Measurements from ENCODE around the gene LGALS14. TPM values are rescaled to one million over a fixed set of nuclear protein-coding genes. Genes with fewer than 3 reads are reported as not detected.

The LGALS14 gene
- total RNA-seq, 2 donors from 2014 or later: not detected

GRCh38 chr19:39729594-39729993 is 25.3 kb downstream of the LGALS14 start:
- no peaks in the 10 kb centered on the region for H3K9me3 ChIP-seq
- no peak overlapping the region for H3K27ac ChIP-seq
- intact Hi-C loops (cut with DNase I): no loop called here
- WGBS: 45% methylated on average over 4 of the region's 4 CpGs
- TF ChIP-seq CTCF (IDR thresholded peaks at IDR 0.05) (no peak), POLR2AphosphoS5 (IDR thresholded peaks at IDR 0.05) (no peak), POLR2A (IDR thresholded peaks at IDR 0.05) (no peak)
- DNase-seq (ENCODE audit: low spot score): no peak
- no peaks in the 10 kb centered on the region for H3K36me3 ChIP-seq
- H3K4me1 ChIP-seq (replicated peaks): no peaks in the 10 kb centered on the region
- no peaks in the 10 kb centered on the region for H3K27me3 ChIP-seq (replicated peaks; ENCODE audit: insufficient read depth)
- H3K4me3 ChIP-seq: no peak overlapping the region

GRCh38 chr19:39731685-39732084 is 27.4 kb downstream of the LGALS14 start:
- WGBS: 90% methylated on average over 1 of the region's 1 CpG

GRCh38 chr19:39733841-39734240 is 29.6 kb downstream of the LGALS14 start:
- no peaks in the 10 kb centered on the region for H3K9me3 ChIP-seq
- TF ChIP-seq CTCF (IDR thresholded peaks at IDR 0.05) (no peak), POLR2A (IDR thresholded peaks at IDR 0.05) (no peak), POLR2AphosphoS5 (IDR thresholded peaks at IDR 0.05) (no peak)
- H3K27ac ChIP-seq: no peak overlapping the region
- WGBS: 92% methylated on average over 2 of the region's 2 CpGs
- no peak for DNase-seq (ENCODE audit: low spot score)
- no peaks in the 10 kb centered on the region for H3K36me3 ChIP-seq
- intact Hi-C loops (cut with DNase I): no loop called here
- H3K4me1 ChIP-seq (replicated peaks): no peaks in the 10 kb centered on the region
- no peak overlapping the region for H3K4me3 ChIP-seq
- H3K27me3 ChIP-seq (replicated peaks; ENCODE audit: insufficient read depth): no peaks in the 10 kb centered on the region

More at GRCh38 chr19:39731685-39732084, 27.4 kb downstream of the LGALS14 start:
- no peak overlapping the region for H3K27ac ChIP-seq
- intact Hi-C loops (cut with DNase I): no loop called here
- H3K4me1 ChIP-seq (replicated peaks): no peaks in the 10 kb centered on the region
- TF ChIP-seq CTCF (IDR thresholded peaks at IDR 0.05): no peak
- no peak for TF ChIP-seq POLR2A (IDR thresholded peaks at IDR 0.05)
- TF ChIP-seq POLR2AphosphoS5 (IDR thresholded peaks at IDR 0.05): no peak
- no peaks in the 10 kb centered on the region for H3K27me3 ChIP-seq (replicated peaks; ENCODE audit: insufficient read depth)
- no peak overlapping the region for H3K4me3 ChIP-seq
- no peaks in the 10 kb centered on the region for H3K36me3 ChIP-seq
- DNase-seq (ENCODE audit: low spot score): no peak
- no peaks in the 10 kb centered on the region for H3K9me3 ChIP-seq

- 70% methylated on average over 3 of the region's 3 CpGs for WGBS
These were observed 31.4 kb downstream of the LGALS14 start for GRCh38 chr19:39735688-39736087.

More at GRCh38 chr19:39735688-39736087, 31.4 kb downstream of the LGALS14 start:
- DNase-seq (ENCODE audit: low spot score): no peak
- H3K27me3 ChIP-seq (replicated peaks; ENCODE audit: insufficient read depth): no peaks in the 10 kb centered on the region
- H3K27ac ChIP-seq: no peak overlapping the region
- intact Hi-C loops (cut with DNase I): no loop called here
- H3K9me3 ChIP-seq: no peaks in the 10 kb centered on the region
- H3K36me3 ChIP-seq: no peaks in the 10 kb centered on the region
- no peaks in the 10 kb centered on the region for H3K4me1 ChIP-seq (replicated peaks)
- TF ChIP-seq POLR2AphosphoS5 (IDR thresholded peaks at IDR 0.05) (no peak), CTCF (IDR thresholded peaks at IDR 0.05) (no peak), POLR2A (IDR thresholded peaks at IDR 0.05) (no peak)
- no peak overlapping the region for H3K4me3 ChIP-seq
